HG02852 (cell line): Measurements from ENCODE around the gene ADGRB3.
"Not testable (repeated sequence)": the region's sequence is repeated elsewhere in the genome, so short reads cannot be mapped to it uniquely, and the experiment has no call there.

ENCODE experiments used
- ATAC-seq: cut with Tn5 transposase; IDR thresholded peaks from one replicate; pipeline ENCODE4 v1.9.1; 2021; ENCODE audit warnings: mild to moderate bottlenecking, moderate library complexity; ENCODE audit not compliant: unreplicated experiment

Gene ADGRB3

DNA sequence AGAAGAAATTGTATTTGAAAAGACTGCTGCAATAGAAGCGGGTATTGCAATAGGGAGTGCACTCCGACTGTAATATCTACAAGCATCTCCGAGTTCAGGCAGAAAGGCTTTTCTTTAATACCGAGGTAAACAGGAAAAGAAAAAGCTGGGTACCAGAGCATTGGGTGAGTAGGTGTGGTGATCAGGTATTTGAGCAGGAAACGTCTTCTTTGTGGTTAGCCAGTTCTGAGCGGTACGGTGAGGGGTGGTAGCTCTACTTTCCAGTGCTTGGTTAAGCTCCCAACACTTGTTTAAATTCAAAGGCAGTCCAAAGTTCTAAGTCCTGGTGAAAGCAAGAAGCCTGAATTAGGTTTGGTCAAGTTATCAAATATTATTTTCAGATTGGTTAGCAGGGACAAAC, 757.7 kb downstream of the ADGRB3 start:
- ATAC-seq: no peak

DNA sequence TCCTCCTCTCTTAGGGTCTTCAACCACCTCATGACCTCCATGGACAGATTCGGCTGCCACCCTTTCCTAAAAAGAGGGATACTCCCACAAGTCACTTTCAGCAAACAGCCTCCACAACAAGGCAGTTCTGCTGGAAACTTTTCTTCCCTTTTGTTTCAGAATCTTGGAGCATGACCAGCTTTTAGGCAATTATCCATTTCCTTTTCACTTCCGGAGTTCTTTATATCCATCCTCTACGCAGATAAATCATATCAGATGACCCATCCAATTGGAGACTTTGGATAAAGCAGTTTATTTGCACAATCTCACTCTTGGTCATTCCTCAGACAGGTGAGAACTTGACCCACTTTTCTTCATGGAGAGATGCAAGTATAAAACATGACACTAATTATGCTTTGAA, 763.2 kb downstream of the ADGRB3 start:
- ATAC-seq: no peak

DNA sequence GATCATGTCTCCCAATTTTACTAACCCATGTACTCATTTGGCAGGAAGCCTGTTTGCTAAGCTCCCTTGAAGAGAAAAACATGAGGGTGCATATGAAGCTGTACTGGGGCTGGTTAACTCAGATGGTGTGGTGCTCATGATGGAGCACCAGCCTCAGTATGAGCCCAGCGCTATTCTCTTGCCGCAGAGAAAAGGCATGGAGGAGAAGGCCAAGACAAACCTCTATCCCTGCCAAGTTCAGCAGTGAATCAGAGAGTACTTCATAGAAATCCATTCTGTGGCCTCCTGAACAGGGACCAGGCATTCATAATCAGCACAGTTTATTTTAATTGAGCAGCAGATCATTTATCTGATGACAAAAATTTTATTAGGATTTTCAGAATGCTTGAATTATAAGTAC, 763.6 kb downstream of the ADGRB3 start:
- no peak for ATAC-seq

DNA sequence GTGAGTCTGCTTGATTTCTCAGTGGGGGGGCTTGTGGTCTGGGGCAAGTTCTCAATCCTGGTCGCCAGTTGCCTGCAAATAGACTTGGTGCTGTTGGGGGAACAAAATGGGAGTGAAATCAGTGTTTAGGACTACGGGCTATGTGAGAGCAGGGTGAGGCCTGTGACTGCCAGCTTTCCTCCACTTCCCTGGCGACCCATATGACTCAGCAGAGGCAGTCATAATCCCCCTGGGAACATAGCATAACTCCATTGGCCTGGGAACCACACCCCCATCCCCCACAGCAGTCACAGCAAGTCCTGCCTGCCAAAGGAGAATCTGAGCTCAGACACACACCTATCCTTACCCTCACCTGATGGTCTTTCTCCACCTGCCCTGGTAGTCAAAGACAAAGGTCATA, 773.8 kb downstream of the ADGRB3 start:
- ATAC-seq: no peak

DNA sequence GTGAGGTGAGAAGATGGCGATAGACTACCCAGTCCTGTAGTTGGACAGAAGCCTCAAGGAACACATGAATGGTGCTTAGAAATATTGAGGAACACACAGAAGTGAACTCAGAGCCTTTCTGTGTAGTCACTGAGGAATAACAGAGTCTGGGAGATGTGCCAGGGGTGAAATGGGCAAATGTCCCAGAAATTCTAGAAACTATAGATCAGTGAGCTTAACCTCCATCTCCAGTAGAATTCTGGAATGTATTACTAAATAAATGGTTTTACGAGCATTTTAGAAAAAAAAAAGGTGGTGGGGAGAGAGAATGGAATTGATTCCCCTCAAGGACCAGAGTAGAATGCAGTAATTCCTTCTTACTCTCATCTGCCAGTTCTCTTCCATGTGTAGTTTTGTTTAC, 781.7 kb downstream of the ADGRB3 start:
- no peak for ATAC-seq

DNA sequence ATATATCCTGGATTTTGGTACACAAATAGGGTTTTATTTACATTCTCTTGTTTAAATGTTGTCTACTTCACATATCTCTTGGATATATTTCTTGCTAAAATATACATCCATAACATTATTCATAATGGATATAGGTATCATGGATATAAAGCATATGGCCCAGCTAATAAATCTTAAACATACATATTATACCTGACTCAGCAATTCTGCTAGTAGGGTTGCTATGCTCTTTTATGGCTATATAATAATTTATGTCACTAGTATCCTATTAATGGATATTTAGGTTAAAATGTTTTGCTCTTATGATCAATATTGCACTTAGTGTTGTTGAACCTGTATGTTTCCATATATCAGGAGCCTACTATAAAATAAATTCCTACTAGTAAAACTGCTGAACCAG, 786.2 kb downstream of the ADGRB3 start:
- no peak for ATAC-seq

DNA sequence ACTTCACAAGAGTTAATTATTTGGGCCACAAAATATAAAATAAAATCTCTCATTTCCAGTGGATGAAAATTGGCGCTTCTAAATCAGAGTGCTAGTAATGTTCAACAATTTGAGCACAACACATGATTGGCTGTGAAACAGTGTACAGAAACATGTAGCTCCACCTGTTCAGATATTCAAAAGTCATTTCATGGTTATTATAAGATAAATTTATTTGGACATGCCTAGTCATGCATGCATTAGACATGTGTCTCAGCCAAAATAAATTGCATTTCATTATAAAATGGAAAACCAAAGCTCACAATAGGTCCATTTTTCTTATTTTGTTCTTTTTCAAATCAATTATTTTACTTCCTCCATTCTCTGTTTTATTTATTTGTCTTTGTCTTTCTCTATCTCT, 786.9 kb downstream of the ADGRB3 start:
- no peak for ATAC-seq

DNA sequence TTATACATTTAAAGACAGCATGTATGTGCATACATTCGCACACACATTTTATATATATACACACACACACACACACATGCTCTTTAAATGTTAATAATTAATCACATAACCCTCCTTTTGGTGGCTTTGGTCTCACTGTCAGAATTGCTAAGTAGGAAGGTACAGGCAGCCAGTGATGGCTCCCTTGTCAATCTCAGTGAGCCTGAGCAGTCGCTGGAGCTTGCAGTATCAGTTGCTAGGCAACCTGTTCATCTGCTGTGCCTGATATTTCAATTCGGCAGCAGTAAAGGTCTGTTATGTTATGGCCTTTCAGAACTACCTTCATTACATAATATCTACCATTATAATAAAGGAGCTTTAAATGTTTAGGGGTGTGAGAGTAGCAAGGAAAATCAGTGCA, 787.4 kb downstream of the ADGRB3 start:
- ATAC-seq: no peak

DNA sequence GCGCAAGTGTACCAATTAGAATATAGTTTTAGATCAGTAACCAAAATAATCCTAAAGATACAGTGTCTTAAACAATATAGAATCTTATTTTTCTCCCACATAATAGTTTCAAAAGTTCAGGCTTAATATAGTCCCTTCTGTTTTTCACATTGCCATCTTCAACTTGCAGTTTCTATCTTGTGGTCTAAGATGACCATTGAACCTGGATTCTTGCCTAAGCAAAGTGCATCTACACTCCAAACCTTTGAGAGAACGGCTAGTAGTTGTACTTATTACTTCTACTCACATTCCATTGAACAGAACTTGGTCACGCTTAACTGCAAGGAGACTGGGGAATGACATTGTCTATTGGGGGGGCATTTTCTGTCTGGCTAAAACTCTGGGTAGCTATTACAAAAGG, 788.7 kb downstream of the ADGRB3 start:
- ATAC-seq: no peak

DNA sequence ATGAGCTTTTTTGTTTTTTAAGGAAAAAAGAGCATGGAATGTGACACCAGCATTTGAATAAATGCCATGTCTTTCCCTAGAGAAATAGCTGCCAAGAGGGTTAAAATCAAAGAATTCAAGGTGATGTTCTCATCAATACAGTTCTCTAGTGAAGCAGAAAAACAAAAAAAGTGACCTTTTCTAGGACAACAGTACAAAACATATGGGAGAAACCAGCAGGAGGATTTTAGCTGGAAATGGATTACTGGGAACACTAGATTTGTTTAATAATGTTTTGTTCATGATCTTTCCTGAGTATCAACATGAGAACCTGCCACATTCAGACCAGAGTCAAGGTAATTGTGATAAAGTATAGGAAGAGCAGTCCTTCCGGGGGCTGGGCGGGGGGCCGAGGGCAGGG, 789.5 kb downstream of the ADGRB3 start:
- no peak for ATAC-seq

DNA sequence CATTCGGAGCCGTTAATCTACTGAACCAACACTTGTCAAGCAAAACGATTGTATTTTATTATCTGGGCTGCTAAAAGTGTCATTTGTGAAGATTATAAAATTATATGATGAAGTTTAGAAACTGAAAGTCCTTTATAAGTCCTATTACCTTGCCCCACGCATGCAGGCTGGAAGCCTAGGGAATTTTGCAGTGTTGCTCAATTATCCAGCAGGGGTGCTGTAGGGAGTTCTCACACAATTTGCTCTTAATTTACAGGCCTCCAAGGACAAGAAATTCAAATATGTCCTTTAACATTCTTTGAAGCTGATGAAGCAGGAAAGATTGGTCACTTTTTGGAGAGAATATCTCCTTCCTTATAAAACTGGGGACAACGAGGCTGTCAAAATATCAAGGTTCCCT, 792.8 kb downstream of the ADGRB3 start:
- no peak for ATAC-seq

DNA sequence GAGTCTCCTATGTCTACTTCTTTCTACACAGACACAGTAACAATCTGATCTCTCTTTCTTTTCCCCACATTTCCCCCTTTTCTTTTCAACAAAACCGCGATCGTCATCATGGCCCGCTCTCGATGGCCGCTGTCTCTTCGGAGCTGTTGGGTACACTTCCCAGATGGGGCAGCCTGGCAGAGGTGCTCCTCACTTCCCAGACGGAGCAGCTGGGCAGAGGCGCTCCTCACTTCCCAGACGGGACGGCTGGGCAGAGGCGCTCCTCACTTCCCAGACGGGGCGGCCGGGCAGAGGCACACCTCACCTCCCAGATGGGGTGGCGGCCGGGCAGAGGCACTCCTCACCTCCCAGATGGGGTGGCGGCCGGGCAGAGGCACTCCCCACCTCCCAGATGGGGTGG, 797.1 kb downstream of the ADGRB3 start:
- ATAC-seq: not testable (repeated sequence)

DNA sequence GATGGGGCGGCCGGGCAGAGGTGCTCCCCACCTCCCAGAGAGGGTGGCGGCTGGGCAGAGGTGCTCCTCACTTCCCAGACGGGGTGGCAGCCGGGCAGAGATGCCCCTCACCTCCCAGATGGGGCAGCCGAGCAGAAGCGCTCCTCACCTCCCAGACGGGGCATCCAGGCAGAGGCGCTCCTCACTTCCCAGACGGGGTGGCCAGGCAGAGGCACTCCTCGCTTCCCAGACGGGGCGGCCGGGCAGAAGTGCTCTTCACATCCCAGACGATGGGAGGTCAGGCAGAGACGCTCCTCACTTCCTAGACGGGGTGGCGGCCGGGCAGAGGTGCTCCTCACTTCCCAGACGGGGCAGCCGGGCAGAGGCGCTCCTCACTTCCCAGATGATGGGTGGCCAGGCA, 798.0 kb downstream of the ADGRB3 start:
- not testable (repeated sequence) for ATAC-seq

DNA sequence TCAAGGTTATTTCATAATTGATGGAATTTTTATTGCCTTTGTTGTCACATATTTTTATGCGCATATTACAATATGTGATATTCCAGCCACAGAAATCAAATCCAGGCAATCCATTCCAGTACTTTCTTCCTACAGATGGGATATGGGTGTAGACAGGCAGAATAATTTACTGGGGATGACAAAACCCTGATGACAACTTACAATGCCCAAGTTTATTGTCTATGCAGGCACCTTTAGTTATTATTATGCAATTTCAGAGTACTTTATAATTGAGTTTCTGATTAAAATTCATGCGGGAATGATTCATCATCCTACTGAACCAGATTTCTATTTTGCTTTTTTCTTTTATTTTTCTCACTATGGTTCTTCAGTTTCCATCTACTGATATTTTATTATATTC, 803.0 kb downstream of the ADGRB3 start:
- ATAC-seq: no peak
